ENCODE data around the gene KCNH6.

The KCNH6 gene

DNA sequence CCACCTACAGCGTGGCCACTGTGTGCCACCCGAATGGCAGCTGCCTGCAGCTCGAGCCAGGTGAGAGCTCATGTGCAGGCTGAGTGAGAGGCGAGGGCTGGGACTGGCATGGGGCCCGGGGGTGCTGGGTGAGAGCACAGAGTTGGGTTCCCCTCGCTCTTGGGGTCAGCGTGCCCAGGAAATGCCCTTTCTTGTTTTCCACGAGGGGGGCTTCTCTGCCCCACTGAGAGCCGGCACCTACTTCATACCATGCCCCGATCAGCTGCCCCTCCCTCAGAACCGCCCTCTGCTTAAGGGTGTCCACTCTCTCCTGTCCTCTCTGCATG is 36.2 kb upstream of the KCNH6 start:
- POLR2A ChIA-PET = no interaction called here
- no peak for DNase-seq (ENCODE audit: extremely low spot score)
- CTCF ChIA-PET = interaction anchor here (1.1 to 4.1 kb wide), 4 partner anchors 8 to 80 kb away, joined by 3 to 17 read pairs (median 6); no protein-coding TSS in a partner anchor
- TF ChIP-seq, protein P1, sequence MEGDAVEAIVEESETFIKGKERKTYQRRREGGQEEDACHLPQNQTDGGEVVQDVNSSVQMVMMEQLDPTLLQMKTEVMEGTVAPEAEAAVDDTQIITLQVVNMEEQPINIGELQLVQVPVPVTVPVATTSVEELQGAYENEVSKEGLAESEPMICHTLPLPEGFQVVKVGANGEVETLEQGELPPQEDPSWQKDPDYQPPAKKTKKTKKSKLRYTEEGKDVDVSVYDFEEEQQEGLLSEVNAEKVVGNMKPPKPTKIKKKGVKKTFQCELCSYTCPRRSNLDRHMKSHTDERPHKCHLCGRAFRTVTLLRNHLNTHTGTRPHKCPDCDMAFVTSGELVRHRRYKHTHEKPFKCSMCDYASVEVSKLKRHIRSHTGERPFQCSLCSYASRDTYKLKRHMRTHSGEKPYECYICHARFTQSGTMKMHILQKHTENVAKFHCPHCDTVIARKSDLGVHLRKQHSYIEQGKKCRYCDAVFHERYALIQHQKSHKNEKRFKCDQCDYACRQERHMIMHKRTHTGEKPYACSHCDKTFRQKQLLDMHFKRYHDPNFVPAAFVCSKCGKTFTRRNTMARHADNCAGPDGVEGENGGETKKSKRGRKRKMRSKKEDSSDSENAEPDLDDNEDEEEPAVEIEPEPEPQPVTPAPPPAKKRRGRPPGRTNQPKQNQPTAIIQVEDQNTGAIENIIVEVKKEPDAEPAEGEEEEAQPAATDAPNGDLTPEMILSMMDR (IDR thresholded peaks at IDR 0.05; ENCODE audit: control extremely low read depth, extremely low read depth, low read depth, missing control alignments) = no peak

DNA sequence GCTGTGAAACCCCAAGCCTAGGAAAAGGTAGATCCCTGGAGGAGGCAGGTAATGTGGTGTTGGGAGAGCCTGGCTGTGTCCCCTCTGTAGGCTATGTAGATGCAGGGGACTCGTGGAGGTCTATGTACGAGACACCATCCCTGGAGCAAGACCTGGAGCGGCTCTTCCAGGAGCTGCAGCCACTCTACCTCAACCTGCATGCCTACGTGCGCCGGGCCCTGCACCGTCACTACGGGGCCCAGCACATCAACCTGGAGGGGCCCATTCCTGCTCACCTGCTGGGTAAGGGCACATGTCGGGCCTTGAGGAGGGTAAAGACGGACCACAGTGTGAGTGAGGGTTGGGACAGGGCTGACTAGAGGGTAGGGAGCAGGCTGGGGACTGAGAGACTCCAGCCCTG is 34.3 kb upstream of the KCNH6 start:
- no peak for DNase-seq (ENCODE audit: extremely low spot score)
- TF ChIP-seq, protein P1 (IDR thresholded peaks at IDR 0.05; ENCODE audit: control extremely low read depth, extremely low read depth, low read depth, missing control alignments) = no peak
- ChIA-PET POLR2A (no interaction called here), CTCF (interaction anchor here (1.4 to 4.1 kb wide), 2 partner anchors 10 to 63 kb away, joined by 3 to 17 read pairs; no protein-coding TSS in a partner anchor)

DNA sequence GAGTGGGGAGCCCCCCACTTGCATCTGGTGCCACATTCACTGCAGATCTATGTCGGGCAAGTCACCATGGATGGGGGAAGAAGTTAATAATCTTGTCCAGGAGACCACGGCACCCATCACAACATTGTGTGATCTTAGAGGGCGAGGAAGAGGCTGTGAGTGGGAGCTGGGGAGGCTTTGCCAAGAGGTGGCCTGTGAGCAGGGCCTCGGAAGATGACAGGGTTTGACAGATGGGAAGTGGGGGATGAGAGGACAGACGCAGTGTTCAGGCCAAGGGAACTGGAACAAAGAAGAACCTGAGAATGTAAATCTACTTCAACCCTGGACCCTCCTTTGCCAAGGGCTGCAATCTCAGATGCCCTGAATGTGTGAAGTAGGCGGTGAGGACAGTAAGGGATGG is 33.9 kb upstream of the KCNH6 start:
- TF ChIP-seq, protein P1 (IDR thresholded peaks at IDR 0.05; ENCODE audit: control extremely low read depth, extremely low read depth, low read depth, missing control alignments) = no peak
- ChIA-PET CTCF (interaction anchor here (1.4 to 4.1 kb wide), 2 partner anchors 10 to 64 kb away, joined by 3 to 17 read pairs; no protein-coding TSS in a partner anchor), POLR2A (no interaction called here)
- no peak for DNase-seq (ENCODE audit: extremely low spot score)

DNA sequence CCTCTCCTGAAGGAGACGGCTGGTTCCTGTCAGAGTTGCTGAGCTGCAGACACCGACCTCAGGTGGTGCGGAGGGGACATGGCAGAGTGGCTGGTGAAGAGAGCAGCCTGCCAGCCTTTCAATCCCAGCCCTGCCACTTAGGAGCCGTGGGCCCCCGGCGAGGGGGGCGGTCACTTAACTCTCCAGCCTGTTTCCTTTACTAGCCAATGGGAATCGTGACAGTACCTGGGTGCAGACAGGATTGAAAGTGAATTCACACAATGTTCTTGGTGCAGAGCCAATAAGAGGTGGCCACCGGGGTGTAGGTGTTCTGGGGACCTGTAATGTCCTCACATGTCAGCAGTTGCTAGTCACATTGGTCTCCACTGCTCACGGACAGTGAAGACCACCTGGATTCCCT is 32.8 kb upstream of the KCNH6 start:
- DNase-seq (ENCODE audit: extremely low spot score) = no peak
- ChIA-PET CTCF (interaction anchor here (1.4 to 4.1 kb wide), 2 partner anchors 12 to 65 kb away, joined by 3 to 17 read pairs; no protein-coding TSS in a partner anchor), POLR2A (interaction anchor here (0.6 kb wide), 1 partner anchor 393 kb away, joined by 3 read pairs; no protein-coding TSS in a partner anchor)
- TF ChIP-seq, protein P1 (IDR thresholded peaks at IDR 0.05; ENCODE audit: control extremely low read depth, extremely low read depth, low read depth, missing control alignments) = no peak

DNA sequence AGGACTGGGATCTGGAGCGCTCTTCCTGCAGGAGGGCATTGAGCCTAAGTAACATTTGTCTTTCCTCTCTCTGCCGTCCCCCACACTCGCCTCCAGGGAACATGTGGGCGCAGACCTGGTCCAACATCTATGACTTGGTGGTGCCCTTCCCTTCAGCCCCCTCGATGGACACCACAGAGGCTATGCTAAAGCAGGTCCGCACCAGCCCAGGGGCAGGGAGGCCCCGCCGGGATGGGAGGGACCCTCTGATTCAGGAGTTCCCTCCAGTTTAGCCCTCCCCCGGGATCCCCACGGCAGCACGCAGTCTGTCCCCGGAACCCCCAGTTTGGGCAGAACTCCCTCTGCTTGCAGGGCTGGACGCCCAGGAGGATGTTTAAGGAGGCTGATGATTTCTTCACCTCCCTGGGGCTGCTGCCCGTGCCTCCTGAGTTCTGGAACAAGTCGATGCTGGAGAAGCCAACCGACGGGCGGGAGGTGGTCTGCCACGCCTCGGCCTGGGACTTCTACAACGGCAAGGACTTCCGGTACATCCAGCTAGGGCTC is 32.2 kb upstream of the KCNH6 start:
- ChIA-PET POLR2A (interaction anchor here (0.6 kb wide), 1 partner anchor 393 kb away, joined by 3 read pairs; no protein-coding TSS in a partner anchor), CTCF (interaction anchor here (1.7 to 4.1 kb wide), 2 partner anchors 12 to 66 kb away, joined by 10 to 17 read pairs; no protein-coding TSS in a partner anchor)
- no peak for DNase-seq (ENCODE audit: extremely low spot score)

DNA sequence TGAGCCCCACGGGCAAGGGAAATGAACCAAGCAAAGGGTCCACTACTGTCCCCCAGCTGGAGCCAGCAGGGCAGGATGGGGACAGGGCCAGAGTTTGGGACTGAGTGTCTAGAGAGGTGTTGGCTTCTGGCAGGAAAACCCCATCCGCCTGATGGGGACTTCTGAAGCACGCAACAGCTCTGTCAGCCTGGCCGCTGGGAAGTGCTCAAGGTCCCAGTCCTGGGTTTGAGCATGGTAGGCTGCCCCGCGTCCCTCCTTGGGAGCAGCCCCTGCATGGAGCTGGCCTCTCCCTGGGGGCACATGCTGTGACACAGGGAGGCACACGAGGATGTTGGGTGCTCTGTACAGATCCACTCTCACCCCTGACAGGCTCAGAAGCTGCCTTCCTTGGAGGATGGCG is 31.7 kb upstream of the KCNH6 start:
- TF ChIP-seq, protein P1 (IDR thresholded peaks at IDR 0.05; ENCODE audit: control extremely low read depth, extremely low read depth, low read depth, missing control alignments) = no peak
- ChIA-PET CTCF (interaction anchor here (1.7 kb wide), 1 partner anchor 66 kb away, joined by 10 read pairs; no protein-coding TSS in a partner anchor), POLR2A (no interaction called here)
- no peak for DNase-seq (ENCODE audit: extremely low spot score)

More for the DNA sequence above, 32.2 kb upstream of the KCNH6 start:
- TF ChIP-seq, protein P1 (IDR thresholded peaks at IDR 0.05; ENCODE audit: control extremely low read depth, extremely low read depth, low read depth, missing control alignments) = no peak

All from GM10248 (cell line).